HG03575 (cell line): ENCODE data around the gene SLC9A3.
"Not testable (repeated sequence)": the region's sequence is repeated elsewhere in the genome, so short reads cannot be mapped to it uniquely, and the experiment has no call there.

Source experiments
- ATAC-seq: cut with Tn5 transposase; IDR thresholded peaks from one replicate; pipeline ENCODE4 v1.9.1; 2021; ENCODE audit not compliant: unreplicated experiment, insufficient number of reproducible peaks, low FRiP score; ENCODE audit errors: extremely low read depth

SLC9A3 gene

GRCh38 chr5:515273-515836 lies 8.9 kb downstream of the SLC9A3 start:
- ATAC-seq, result no peak

DNA sequence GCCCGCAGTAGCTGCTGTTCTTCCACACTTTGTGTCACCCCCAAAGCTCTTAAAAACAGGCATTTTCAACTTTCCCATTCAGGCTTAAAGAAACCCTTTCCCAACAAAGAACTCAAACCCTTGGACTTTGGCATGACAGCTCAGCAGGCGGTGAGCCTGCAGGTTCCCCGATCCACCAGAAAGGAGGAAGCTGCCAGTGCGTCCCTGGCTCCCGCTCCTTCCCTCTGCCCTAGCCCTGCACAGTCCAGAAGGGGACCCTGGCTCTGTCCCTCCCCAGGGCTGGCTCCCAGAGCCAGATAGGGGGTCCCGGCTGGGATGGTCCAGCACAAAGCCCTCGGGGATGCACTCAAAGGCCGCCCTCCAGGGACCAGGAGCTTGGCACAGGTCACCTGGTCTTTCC lies 9.6 kb downstream of the SLC9A3 start:
- ATAC-seq, result no peak

DNA sequence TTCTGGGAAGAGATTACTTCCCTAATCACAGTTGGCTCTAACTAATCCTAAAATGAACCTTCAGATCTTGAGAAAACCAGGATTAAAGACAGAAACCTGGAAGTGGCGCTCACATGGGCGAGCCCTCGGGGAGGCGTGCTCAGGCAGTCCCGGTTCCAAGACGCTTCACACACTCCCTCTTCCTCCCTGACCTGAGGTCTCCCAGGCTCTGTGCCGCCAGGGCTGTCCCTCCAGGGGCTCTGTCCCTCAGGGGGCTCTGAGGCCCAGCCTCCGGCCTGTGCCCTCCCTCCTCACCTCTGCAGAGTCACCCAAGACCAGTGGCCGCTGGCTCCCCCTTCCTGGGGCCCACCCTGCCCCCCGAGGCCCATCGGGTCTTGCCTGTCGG lies 10.2 kb downstream of the SLC9A3 start:
- no peak for ATAC-seq

DNA sequence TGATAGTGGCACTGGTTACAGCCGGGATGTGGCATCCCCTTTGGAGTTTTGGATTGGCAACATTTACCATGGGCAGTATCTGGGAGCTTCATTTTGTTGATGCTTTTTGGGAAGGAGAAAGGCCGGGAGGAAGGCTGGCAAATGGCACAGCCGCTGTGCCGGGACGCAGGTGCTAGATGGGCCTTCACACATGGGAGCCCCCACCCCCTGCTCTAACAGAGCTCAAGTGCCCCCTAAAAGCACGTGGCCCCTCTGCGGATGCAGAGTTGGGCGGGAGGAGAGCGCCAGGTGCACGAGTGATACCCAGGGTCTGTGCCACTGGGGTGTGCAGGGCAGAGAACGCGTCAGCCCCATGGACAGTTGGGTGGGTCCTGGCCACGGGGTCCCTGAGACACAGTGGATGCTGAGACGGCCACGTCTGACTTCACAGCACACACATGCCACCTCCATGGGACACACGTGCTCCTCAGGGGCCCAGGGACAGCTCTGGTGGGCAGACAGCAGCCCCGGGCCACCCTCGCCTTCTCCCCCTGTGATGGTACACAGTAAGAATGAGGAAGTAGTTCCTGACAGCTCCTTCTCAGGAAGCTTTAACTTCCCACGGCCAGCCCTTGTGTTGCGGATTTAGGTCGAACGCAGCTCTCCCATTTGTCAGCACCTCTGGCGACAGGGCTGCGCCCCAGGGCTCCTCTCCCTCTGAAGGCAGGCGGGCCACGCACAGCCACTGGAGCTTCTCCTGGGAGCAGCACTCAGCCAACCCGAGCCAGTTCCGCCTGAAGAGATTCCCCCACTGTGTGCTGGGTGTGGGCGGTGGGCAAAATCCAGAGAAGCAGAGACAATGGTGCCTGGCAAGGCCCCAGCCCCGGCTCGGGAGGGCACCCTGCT lies 10.8 kb downstream of the SLC9A3 start:
- ATAC-seq, result no peak

GRCh38 chr5:511476-511875 lies 12.8 kb downstream of the SLC9A3 start:
- no peak for ATAC-seq

DNA sequence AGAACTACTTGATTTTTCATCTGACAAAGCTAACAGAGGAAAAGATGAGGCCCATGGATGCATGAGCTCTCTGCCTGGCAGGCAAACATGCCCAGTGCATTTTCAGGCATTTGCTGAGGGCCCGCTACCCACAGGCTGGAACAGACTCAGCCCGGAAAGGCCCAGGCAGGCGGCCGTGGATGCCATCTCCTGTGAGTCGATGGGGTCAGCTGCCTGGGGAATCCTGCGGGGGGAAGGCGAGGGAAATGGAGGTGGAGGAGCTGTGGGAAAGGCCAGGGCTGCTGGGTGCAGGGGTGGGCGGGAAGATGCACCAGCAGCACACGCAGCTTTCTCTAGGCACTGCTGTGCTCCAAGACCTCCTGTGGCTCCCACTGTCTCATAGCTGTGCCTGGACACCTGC lies 13.7 kb downstream of the SLC9A3 start:
- ATAC-seq, result no peak

DNA sequence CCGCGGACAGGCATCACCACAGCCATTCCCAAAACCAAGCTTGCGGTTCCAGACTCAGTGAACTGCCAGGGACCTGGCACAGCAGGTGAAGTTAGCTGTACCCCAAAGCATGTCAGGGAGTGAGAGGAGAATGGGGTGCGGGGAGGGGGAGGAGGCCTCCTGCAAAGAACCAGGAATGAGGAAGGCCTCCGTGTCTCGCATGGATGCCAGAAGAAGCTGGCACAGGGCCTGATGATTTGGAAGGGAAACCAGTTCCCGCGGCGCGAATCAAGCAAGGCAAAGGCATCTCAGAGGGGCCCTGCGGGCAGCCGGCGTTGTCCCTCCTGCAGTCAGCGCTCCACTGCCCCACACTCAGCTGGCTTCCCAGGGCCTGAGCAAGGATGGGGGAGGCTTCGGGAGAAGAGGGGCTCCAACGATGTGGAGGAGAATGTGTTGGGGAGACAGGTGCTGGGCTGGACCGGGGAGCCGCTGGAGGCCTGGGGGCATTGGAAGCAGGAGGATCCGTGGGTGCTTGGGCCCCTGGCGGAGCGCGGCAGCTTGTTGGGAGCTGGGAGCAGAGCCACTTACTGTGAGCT lies 14.6 kb downstream of the SLC9A3 start:
- no peak for ATAC-seq

DNA sequence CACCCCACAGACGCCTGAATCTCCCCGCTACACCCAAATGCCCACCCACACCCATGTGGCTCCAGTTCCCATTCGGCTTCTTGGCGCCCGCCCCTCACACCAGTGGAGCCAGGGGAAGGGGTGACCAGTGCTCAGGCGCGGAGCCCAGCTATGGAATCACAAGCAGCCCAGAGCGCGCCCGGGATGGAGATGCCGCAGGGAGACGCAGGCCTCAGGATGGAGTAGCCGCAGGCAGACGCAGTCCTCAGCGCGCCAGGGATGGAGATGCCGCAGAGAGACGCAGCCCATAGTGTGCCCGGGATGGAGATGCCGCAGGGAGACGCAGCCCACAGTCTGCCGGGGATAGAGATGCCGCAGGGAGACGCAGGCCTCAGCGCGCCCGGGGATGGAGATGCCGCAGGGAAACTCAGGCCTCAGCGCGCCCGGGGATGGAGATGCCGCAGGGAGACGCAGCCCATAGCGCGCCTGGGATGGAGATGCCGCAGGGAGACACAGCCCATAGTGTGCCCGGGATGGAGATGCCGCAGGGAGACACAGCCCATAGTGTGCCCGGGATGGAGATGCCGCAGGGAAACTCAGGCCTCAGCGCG lies 16.2 kb downstream of the SLC9A3 start:
- ATAC-seq, result not testable (repeated sequence)

- no peak for ATAC-seq
Measured at GRCh38 chr5:505951-506525, 18.2 kb downstream of the SLC9A3 start.

DNA sequence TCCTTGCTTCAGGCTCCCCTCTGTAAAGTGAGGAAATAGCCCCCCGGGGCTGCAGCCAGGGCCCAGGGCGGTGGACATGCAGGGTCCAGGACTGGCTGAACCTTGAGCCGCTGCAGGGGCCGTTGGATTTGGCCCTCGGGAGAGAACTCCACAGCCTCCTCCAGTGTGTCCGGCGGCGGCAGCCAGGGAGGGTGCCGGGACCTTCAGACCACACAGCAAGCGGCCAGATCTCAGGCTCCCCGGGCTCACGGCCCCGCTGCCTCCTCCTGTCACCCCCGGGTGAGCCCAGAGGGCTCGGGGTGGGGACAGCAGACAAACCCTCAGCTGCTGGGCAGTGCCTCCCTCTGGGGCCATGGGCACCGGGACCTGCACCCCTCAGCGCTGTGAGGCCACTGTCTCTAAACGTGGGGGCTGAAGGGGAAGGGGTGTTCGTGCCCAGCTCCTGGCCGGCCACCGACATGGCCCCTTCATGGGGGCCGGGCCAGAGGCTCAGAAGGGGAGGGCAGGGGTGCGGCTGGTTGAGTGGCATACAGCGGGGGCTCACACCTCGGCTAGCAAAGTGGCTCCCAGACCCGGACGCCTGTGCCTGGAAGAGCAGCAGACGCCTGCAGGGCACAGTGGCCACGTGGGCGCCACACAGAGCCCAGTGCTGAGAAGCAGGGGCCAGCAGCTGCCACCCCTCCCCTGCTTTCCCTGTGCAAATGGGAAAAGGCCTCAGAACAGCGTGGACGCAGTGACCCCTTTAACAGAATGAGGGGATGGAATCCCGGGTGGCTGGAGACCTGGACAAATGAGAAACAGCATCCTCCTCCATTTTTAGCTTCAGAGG lies 19.7 kb downstream of the SLC9A3 start:
- no peak for ATAC-seq

- ATAC-seq, result no peak
Measured at GRCh38 chr5:502325-503079, 21.7 kb downstream of the SLC9A3 start.

DNA sequence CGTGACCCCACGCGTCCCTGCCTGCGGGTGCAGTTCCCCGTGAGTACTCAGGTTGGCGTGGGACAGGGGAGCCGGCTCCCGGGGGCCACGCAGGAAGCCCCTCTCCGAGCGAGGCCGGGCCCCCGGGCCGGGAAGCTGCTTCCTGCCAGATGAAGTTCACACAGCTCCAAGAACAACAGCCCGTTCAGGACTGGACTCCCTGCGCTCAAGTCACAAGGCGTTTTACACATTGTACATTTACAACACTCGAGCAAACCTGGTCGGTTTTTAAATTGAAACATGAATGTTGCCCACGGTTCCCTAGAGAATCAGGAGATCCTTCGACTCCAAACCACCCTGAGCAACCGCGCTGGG lies 22.4 kb downstream of the SLC9A3 start:
- ATAC-seq, result no peak

GRCh38 chr5:501105-501830 lies 23.0 kb downstream of the SLC9A3 start:
- ATAC-seq, result no peak

- no peak for ATAC-seq
Measured at GRCh38 chr5:500491-500890, 23.8 kb downstream of the SLC9A3 start.

- no peak for ATAC-seq
Measured at GRCh38 chr5:499233-500209, 24.7 kb downstream of the SLC9A3 start.

- ATAC-seq, result no peak
Measured at GRCh38 chr5:497871-498509, 26.3 kb downstream of the SLC9A3 start.
